OCI-M1 (cell line): ENCODE measurements around the gene CNOT8.
A peak's percentile ranks its signal among the peaks of the same experiment; 100 is the strongest.
"Not testable (repeated sequence)": the region's sequence is repeated elsewhere in the genome, so short reads cannot be mapped to it uniquely, and the experiment has no call there.

Experiments
- DNase-seq: peaks from one replicate; lab custom pipeline; 2025; lab: John Stamatoyannopoulos, UW

CNOT8 gene

GRCh38 chr5:154865466-154866184 is 7.2 kb downstream of the CNOT8 start:
- no peak for DNase-seq

- no peak for DNase-seq
These were observed 8.4 kb downstream of the CNOT8 start for GRCh38 chr5:154866841-154867240.

GRCh38 chr5:154868702-154869101 is 10.3 kb downstream of the CNOT8 start:
- DNase-seq: peak; percentile 4

GRCh38 chr5:154871734-154872133 is 13.3 kb downstream of the CNOT8 start:
- no peak for DNase-seq

GRCh38 chr5:154873791-154874331 is 15.4 kb downstream of the CNOT8 start:
- no peak for DNase-seq

- DNase-seq: peak; percentile 2
These were observed 20.4 kb downstream of the CNOT8 start for GRCh38 chr5:154878642-154879335.

- DNase-seq: no peak
These were observed 23.6 kb downstream of the CNOT8 start for GRCh38 chr5:154881986-154882385.

- no peak for DNase-seq
These were observed 26.0 kb downstream of the CNOT8 start for GRCh38 chr5:154884424-154884823.

GRCh38 chr5:154885439-154885838 is 27.0 kb downstream of the CNOT8 start:
- DNase-seq: peak; percentile 22

- no peak for DNase-seq
These were observed 33.9 kb downstream of the CNOT8 start for GRCh38 chr5:154892369-154892771.

GRCh38 chr5:154893381-154893780 is 35.0 kb downstream of the CNOT8 start:
- DNase-seq: no peak

GRCh38 chr5:154895606-154896561 is 37.5 kb downstream of the CNOT8 start:
- no peak for DNase-seq

GRCh38 chr5:154896562-154897165 is 38.2 kb downstream of the CNOT8 start:
- DNase-seq: no peak

- no peak for DNase-seq
These were observed 39.8 kb downstream of the CNOT8 start for GRCh38 chr5:154898210-154898609.

- no peak for DNase-seq
These were observed 40.9 kb downstream of the CNOT8 start for GRCh38 chr5:154899151-154899816.

- no peak for DNase-seq
These were observed 41.6 kb downstream of the CNOT8 start for GRCh38 chr5:154900066-154900465.

GRCh38 chr5:154901276-154901675 is 42.8 kb downstream of the CNOT8 start:
- DNase-seq: no peak

- no peak for DNase-seq
These were observed 43.5 kb downstream of the CNOT8 start for GRCh38 chr5:154901913-154902312.

GRCh38 chr5:154905601-154906000 is 47.2 kb downstream of the CNOT8 start:
- DNase-seq: not testable (repeated sequence)

- no peak for DNase-seq
These were observed 58.4 kb downstream of the CNOT8 start for GRCh38 chr5:154916874-154917273.

GRCh38 chr5:154917757-154918156 is 59.3 kb downstream of the CNOT8 start:
- no peak for DNase-seq
